ENCODE data around the gene C1QTNF2.

DNA sequence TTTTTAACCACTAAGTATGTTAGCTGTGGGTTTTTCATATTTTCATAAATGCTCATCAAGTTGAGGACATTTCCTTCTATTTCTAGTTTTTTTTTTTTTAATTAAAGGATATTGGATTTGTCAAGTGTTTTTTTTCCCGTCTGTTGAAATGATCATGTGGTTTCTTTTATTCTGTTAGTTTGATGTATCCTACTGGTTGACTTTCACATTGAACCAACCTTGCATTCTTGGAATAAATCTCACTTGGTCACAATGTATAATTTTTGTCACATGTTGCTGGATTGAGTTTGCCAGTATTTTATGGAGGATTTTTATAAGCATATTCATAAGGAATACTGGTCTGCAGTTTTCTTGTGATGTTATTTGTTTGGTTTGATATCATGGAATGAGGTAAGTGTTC is 17.0 kb upstream of the C1QTNF2 start:
- TF ChIP-seq CTCF (IDR thresholded peaks at IDR 0.05) (no peak), POLR2A (IDR thresholded peaks at IDR 0.05) (no peak), POLR2AphosphoS5 (IDR thresholded peaks at IDR 0.05) (no peak)
